Endothelial cell of umbilical vein (primary cell): Measurements from ENCODE around the gene CAPG.

Experiments used
- TF ChIP-seq, protein P1 (sequence below), 2 donors: IDR thresholded peaks; 1 replicate in 1 of 2; 2 replicates in 1 of 2; pipeline ENCODE4 v1.5.1; 2011; ENCODE audit warnings: low read length in 2 of 2, mild to moderate bottlenecking in 2 of 2, moderate library complexity in 2 of 2, control low read depth in 1 of 2, inconsistent platforms in 1 of 2, low read depth in 1 of 2; ENCODE audit not compliant: insufficient read depth in 1 of 2; ENCODE audit errors: extremely low read depth in 1 of 2
- TF ChIP-seq, protein P2 (sequence below): IDR thresholded peaks from 2 replicates; pipeline ENCODE4 v1.6.1; 2011; ENCODE audit not compliant: insufficient read depth, insufficient read length

DNA sequence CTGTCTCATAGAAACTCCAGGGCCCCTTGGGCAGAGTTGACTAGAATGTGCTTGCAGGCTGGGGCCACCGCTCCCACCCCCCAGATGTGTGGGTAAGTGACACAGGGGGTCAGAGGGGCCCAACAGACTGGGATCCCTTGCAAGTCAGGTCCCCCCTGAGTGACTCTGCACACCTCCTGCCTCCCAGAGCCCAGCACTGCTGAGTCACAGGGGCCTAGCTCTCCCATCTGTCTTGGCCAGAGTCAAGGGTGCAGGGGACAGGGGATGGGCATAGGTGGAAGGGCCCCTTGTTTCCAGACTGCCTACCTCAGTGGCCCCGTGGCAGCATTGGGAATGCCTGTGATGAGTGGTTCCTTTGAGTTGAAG lies 19.7 kb upstream of the CAPG start:
- TF ChIP-seq, protein P1, sequence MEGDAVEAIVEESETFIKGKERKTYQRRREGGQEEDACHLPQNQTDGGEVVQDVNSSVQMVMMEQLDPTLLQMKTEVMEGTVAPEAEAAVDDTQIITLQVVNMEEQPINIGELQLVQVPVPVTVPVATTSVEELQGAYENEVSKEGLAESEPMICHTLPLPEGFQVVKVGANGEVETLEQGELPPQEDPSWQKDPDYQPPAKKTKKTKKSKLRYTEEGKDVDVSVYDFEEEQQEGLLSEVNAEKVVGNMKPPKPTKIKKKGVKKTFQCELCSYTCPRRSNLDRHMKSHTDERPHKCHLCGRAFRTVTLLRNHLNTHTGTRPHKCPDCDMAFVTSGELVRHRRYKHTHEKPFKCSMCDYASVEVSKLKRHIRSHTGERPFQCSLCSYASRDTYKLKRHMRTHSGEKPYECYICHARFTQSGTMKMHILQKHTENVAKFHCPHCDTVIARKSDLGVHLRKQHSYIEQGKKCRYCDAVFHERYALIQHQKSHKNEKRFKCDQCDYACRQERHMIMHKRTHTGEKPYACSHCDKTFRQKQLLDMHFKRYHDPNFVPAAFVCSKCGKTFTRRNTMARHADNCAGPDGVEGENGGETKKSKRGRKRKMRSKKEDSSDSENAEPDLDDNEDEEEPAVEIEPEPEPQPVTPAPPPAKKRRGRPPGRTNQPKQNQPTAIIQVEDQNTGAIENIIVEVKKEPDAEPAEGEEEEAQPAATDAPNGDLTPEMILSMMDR (IDR thresholded peaks at IDR 0.05; ENCODE audit: extremely low read depth in 1 of 2, insufficient read depth in 1 of 2, low read depth in 1 of 2, low read length in 2 of 2): no peak
- TF ChIP-seq, protein P2, sequence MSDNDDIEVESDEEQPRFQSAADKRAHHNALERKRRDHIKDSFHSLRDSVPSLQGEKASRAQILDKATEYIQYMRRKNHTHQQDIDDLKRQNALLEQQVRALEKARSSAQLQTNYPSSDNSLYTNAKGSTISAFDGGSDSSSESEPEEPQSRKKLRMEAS: no peak
